HEK293 (cell line): ENCODE data around the gene PCDHB11.
"Not testable (repeated sequence)": the region's sequence is repeated elsewhere in the genome, so short reads cannot be mapped to it uniquely, and the experiment has no call there.

ENCODE experiments used
- CTCF ChIP-seq: fragments of 450-650 bp; formaldehyde crosslinking; IDR thresholded peaks from 2 replicates; pipeline ENCODE4 v1.5.1; 2016; ENCODE audit warnings: missing biosample characterization, missing genetic modification characterization
- ZNF174 ChIP-seq: fragments of 450-650 bp; formaldehyde crosslinking; IDR thresholded peaks from 2 replicates; pipeline ENCODE4 v1.5.0; 2017; ENCODE audit warnings: missing biosample characterization, mild to moderate bottlenecking, missing genetic modification characterization
- TF ChIP-seq, protein P1 (sequence below): fragments of 450-650 bp; formaldehyde crosslinking; IDR thresholded peaks from 2 replicates; pipeline ENCODE4 v1.5.1; 2016; ENCODE audit warnings: missing biosample characterization, missing genetic modification characterization

GRCh38 chr5:141224844-141225243, 25.4 kb downstream of the PCDHB11 start:
- TF ChIP-seq, protein P1, sequence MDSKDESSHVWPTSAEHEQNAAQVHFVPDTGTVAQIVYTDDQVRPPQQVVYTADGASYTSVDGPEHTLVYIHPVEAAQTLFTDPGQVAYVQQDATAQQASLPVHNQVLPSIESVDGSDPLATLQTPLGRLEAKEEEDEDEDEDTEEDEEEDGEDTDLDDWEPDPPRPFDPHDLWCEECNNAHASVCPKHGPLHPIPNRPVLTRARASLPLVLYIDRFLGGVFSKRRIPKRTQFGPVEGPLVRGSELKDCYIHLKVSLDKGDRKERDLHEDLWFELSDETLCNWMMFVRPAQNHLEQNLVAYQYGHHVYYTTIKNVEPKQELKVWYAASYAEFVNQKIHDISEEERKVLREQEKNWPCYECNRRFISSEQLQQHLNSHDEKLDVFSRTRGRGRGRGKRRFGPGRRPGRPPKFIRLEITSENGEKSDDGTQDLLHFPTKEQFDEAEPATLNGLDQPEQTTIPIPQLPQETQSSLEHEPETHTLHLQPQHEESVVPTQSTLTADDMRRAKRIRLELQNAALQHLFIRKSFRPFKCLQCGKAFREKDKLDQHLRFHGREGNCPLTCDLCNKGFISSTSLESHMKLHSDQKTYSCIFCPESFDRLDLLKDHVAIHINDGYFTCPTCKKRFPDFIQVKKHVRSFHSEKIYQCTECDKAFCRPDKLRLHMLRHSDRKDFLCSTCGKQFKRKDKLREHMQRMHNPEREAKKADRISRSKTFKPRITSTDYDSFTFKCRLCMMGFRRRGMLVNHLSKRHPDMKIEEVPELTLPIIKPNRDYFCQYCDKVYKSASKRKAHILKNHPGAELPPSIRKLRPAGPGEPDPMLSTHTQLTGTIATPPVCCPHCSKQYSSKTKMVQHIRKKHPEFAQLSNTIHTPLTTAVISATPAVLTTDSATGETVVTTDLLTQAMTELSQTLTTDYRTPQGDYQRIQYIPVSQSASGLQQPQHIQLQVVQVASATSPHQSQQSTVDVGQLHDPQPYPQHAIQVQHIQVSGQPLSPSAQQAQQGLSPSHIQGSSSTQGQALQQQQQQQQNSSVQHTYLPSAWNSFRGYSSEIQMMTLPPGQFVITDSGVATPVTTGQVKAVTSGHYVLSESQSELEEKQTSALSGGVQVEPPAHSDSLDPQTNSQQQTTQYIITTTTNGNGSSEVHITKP (tag by site-specific recombination), result not testable (repeated sequence)
- not testable (repeated sequence) for TF ChIP-seq CTCF; ZNF174 (tag by site-specific recombination)
